ENCODE results near the gene TOMM7. TPM values are rescaled to one million over a fixed set of nuclear protein-coding genes. Genes with fewer than 3 reads are reported as not detected.

The TOMM7 gene
- total RNA-seq, 1 experiment from 2014 or later = 325 TPM

DNA sequence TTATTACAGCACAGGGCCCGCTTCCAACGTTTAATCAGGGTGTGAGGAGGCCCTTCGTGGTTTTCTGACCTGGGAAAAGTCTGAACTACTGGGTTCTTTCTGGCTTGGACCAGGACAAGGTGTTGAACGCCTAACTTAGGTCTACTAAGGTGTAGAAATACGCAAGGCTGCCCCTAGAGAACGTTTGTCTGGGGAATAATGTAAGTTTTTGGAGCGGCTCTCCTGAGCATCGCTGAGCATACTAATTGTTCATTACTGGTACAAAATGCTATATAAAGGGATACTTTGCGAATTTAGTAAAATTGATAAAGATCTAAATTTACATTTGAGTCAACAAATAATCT is 32.4 kb upstream of the TOMM7 start:
- Histone ChIP-seq H4K20me1 (ENCODE audit: insufficient read depth) (no peaks in the 10 kb centered on the region), H3K27me3 (ENCODE audit: insufficient read depth, low read length) (no peaks in the 10 kb centered on the region), H3K9me2 (ENCODE audit: insufficient read depth) (no peaks in the 10 kb centered on the region), H3K36me3 (ENCODE audit: control insufficient read depth in 1 of 2, insufficient read depth in 2 of 2, low read length in 2 of 2) (peaks cover 0 to 21% of the 10 kb centered on the region in 2 experiments; a peak in 1 of 4 replicates), H3K4me2 (ENCODE audit: low read length) (peak overlapping the region; percentile 88), H3K27ac (ENCODE audit: low read depth, low read length) (peak overlapping the region; percentile 97), H2AFZ (ENCODE audit: low read depth, low read length, poor library complexity, severe bottlenecking) (no peak overlapping the region), H3K4me1 (ENCODE audit: control insufficient read depth in 1 of 2, insufficient read depth in 2 of 2, low read length in 2 of 2) (peaks cover 43 to 61% of the 10 kb centered on the region in 2 experiments), H3K9me3 (ENCODE audit: control insufficient read depth in 1 of 2, insufficient read depth in 1 of 2, low read depth in 1 of 2, low read length in 2 of 2) (no peaks in the 10 kb centered on the region), H3K79me2 (ENCODE audit: insufficient read depth, low read length) (peaks cover 29% of the 10 kb centered on the region), H3K9ac (ENCODE audit: low read length) (peak overlapping the region; percentile 99), H3K4me3 (replicated peaks in 1 of 2; ENCODE audit: low read depth in 1 of 2, low read length in 2 of 2) (peak overlapping the region; percentile 62 to 89)
- DNase-seq (ENCODE audit: low read depth, low spot score) (no peak), ATAC-seq (no peak)
- POLR2A ChIA-PET = interaction anchor here (2.8 kb wide), 1 partner anchor 34 kb away, joined by 8 read pairs; no protein-coding TSS in a partner anchor
- CTCF ChIA-PET = interaction anchor here (1.0 to 1.6 kb wide), 2 partner anchors 124 to 200 kb away, joined by 3 to 6 read pairs; no protein-coding TSS in a partner anchor
- intact Hi-C loops (cut with micrococcal nuclease) = loop anchor here (2.0 to 10.0 kb wide), 2 partner anchors 200 to 300 kb away; no protein-coding TSS in a partner anchor
- TSS peak; percentile 46 for BruUV-seq (replicated peaks)
- RAD21 ChIA-PET (ENCODE audit: low non-redundant PET in 1 of 2, low total read pairs in 2 of 2, uncharacterized antibody in 2 of 2, unreplicated experiment in 2 of 2) = no interaction called here
- TF ChIP-seq EGR1 (IDR thresholded peaks at IDR 0.05; ENCODE audit: low read depth) (0 out of 2 replicates have a peak, but pooled peaks have one; percentile 5), ELF1 (IDR thresholded peaks at IDR 0.05; ENCODE audit: borderline replicate concordance, low read depth) (no peak), EZH2 (IDR thresholded peaks at IDR 0.05) (no peak), POLR2AphosphoS5 (IDR thresholded peaks at IDR 0.05; ENCODE audit: low read depth, low read length) (no peak; the same call in 1 of the 2 replicates), CEBPB (IDR thresholded peaks at IDR 0.05; ENCODE audit: low read depth) (no peak), RAD21 (IDR thresholded peaks at IDR 0.05; ENCODE audit: low read depth) (no peak)

DNA sequence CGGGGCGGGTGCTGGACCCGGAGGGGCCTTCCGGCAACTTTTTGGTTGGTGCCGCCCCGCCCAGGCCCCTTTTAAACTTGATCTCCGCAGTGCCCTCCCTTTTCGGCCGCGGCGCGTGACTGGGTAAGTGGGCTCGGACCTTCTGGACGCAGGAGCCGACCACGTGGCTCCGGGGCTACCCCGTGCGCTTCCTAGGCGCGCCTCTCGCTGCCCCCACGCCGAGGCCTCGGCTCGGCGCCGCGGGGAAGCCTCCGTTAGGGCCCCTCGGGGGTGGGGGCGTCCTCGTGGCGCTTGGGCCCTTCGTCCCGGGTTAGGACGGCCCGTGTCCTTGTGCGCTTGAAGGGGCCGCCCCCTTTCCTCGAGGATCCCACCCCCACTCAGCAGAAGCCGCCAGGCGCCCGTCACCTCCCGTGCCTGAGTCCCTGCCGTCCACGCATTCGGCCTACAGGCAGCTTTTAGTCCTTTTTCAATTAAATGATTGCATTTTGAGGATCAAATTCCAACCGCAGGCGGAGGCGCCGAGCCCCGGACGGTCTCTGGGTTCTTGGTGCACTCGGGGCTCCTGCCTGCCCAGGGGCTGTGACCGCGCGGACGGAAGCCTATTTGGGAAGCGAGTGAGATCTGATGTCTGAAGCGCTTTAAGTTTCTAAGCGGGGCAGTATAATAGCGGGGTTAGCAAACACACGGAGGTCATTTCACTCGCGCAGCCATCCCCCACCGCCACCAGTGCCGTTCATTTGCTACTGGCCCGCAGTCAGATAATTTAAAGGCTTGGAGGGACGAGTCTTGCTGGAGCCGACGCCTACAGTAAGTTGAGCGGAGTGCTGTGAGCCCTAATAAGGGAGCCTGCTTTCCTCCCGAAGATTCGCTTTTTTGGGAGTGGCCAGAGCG is 31.8 kb upstream of the TOMM7 start:
- Histone ChIP-seq H2AFZ (ENCODE audit: low read depth, low read length, poor library complexity, severe bottlenecking) (no peak overlapping the region), H3K9me3 (ENCODE audit: control insufficient read depth in 1 of 2, insufficient read depth in 1 of 2, low read depth in 1 of 2, low read length in 2 of 2) (no peaks in the 10 kb centered on the region), H4K20me1 (ENCODE audit: insufficient read depth) (no peaks in the 10 kb centered on the region), H3K4me1 (ENCODE audit: control insufficient read depth in 1 of 2, insufficient read depth in 2 of 2, low read length in 2 of 2) (peaks cover 37 to 55% of the 10 kb centered on the region in 2 experiments), H3K4me2 (ENCODE audit: low read length) (peak overlapping the region; percentile 88), H3K9ac (ENCODE audit: low read length) (peak overlapping the region; percentile 99), H3K4me3 (replicated peaks in 1 of 2; ENCODE audit: low read depth in 1 of 2, low read length in 2 of 2) (peak overlapping the region; percentile 62 to 89), H3K36me3 (ENCODE audit: control insufficient read depth in 1 of 2, insufficient read depth in 2 of 2, low read length in 2 of 2) (peaks cover 0 to 17% of the 10 kb centered on the region in 2 experiments; a peak in 1 of 4 replicates), H3K9me2 (ENCODE audit: insufficient read depth) (no peaks in the 10 kb centered on the region), H3K27me3 (ENCODE audit: insufficient read depth, low read length) (no peaks in the 10 kb centered on the region), H3K27ac (ENCODE audit: low read depth, low read length) (peak overlapping the region; percentile 97), H3K79me2 (ENCODE audit: insufficient read depth, low read length) (peaks cover 29% of the 10 kb centered on the region)
- CTCF ChIA-PET = interaction anchor here (1.0 to 1.6 kb wide), 2 partner anchors 123 to 201 kb away, joined by 3 to 6 read pairs; no protein-coding TSS in a partner anchor
- POLR2A ChIA-PET = interaction anchor here (2.8 kb wide), 1 partner anchor 33 kb away, joined by 8 read pairs; no protein-coding TSS in a partner anchor
- RAD21 ChIA-PET (ENCODE audit: low non-redundant PET in 1 of 2, low total read pairs in 2 of 2, uncharacterized antibody in 2 of 2, unreplicated experiment in 2 of 2) = no interaction called here
- DNase-seq (ENCODE audit: low read depth, low spot score) = peak; percentile 80
- no TSS peak for BruUV-seq (replicated peaks)
- intact Hi-C loops (cut with micrococcal nuclease) = loop anchor here (1.0 to 10.0 kb wide), 3 partner anchors 32 to 300 kb away; partner anchors contain the start of gene TOMM7
- ATAC-seq = peak; percentile 76
- TF ChIP-seq, protein P1, sequence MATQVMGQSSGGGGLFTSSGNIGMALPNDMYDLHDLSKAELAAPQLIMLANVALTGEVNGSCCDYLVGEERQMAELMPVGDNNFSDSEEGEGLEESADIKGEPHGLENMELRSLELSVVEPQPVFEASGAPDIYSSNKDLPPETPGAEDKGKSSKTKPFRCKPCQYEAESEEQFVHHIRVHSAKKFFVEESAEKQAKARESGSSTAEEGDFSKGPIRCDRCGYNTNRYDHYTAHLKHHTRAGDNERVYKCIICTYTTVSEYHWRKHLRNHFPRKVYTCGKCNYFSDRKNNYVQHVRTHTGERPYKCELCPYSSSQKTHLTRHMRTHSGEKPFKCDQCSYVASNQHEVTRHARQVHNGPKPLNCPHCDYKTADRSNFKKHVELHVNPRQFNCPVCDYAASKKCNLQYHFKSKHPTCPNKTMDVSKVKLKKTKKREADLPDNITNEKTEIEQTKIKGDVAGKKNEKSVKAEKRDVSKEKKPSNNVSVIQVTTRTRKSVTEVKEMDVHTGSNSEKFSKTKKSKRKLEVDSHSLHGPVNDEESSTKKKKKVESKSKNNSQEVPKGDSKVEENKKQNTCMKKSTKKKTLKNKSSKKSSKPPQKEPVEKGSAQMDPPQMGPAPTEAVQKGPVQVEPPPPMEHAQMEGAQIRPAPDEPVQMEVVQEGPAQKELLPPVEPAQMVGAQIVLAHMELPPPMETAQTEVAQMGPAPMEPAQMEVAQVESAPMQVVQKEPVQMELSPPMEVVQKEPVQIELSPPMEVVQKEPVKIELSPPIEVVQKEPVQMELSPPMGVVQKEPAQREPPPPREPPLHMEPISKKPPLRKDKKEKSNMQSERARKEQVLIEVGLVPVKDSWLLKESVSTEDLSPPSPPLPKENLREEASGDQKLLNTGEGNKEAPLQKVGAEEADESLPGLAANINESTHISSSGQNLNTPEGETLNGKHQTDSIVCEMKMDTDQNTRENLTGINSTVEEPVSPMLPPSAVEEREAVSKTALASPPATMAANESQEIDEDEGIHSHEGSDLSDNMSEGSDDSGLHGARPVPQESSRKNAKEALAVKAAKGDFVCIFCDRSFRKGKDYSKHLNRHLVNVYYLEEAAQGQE (IDR thresholded peaks at IDR 0.05; ENCODE audit: low read depth) = no peak
- TF ChIP-seq ZFX (IDR thresholded peaks at IDR 0.05) (peak; percentile 85), POLR2A (IDR thresholded peaks at IDR 0.05; ENCODE audit: borderline replicate concordance, extremely low read depth, insufficient read depth, insufficient read length) (peak; percentile 20), SP1 (IDR thresholded peaks at IDR 0.05; ENCODE audit: low read depth) (no peak; the same call in 1 of the 2 replicates), TCF7L2 (IDR thresholded peaks at IDR 0.05; ENCODE audit: borderline replicate concordance, extremely low read depth, insufficient read depth, insufficient read length) (peak; percentile 81), CEBPB (IDR thresholded peaks at IDR 0.05; ENCODE audit: low read depth) (no peak), SIN3A (IDR thresholded peaks at IDR 0.05; ENCODE audit: low read depth) (peak; percentile 80)
- TF ChIP-seq, protein P2, sequence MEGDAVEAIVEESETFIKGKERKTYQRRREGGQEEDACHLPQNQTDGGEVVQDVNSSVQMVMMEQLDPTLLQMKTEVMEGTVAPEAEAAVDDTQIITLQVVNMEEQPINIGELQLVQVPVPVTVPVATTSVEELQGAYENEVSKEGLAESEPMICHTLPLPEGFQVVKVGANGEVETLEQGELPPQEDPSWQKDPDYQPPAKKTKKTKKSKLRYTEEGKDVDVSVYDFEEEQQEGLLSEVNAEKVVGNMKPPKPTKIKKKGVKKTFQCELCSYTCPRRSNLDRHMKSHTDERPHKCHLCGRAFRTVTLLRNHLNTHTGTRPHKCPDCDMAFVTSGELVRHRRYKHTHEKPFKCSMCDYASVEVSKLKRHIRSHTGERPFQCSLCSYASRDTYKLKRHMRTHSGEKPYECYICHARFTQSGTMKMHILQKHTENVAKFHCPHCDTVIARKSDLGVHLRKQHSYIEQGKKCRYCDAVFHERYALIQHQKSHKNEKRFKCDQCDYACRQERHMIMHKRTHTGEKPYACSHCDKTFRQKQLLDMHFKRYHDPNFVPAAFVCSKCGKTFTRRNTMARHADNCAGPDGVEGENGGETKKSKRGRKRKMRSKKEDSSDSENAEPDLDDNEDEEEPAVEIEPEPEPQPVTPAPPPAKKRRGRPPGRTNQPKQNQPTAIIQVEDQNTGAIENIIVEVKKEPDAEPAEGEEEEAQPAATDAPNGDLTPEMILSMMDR (IDR thresholded peaks at IDR 0.05 in 2 of 3, conservative IDR thresholded peaks at IDR 0.05 in 1 of 3; ENCODE audit: borderline replicate concordance in 1 of 3, insufficient read depth in 1 of 3, low read depth in 2 of 3, low read length in 2 of 3) = no peak; a peak in 1 of 6 replicates
